Osteoblast (primary cell): ENCODE data around the gene GNG14. TPM values are rescaled to one million over a fixed set of nuclear protein-coding genes. Genes with fewer than 3 reads are reported as not detected.
A peak's percentile ranks its signal among the peaks of the same experiment; 100 is the strongest.
"Not testable (repeated sequence)": the region's sequence is repeated elsewhere in the genome, so short reads cannot be mapped to it uniquely, and the experiment has no call there.

Experiments used
- DNase-seq: peaks from one replicate; pipeline ENCODE4 v3.0.0; 2011; ENCODE audit warnings: low spot score, mixed read lengths; ENCODE audit not compliant: insufficient read length; ENCODE audit errors: missing footprints
- H2AFZ ChIP-seq: 2 replicates; pipeline ENCODE4 v1.6.0; 2011; ENCODE audit warnings: mild to moderate bottlenecking, low read length
- H3K27ac ChIP-seq: 2 replicates; pipeline ENCODE4 v1.5.1; 2011; ENCODE audit warnings: mild to moderate bottlenecking, low read depth, low read length, moderate library complexity
- H3K27me3 ChIP-seq: 2 replicates; pipeline ENCODE4 v1.6.0; 2012; ENCODE audit warnings: mild to moderate bottlenecking, control low read depth, inconsistent platforms, low read length, moderate library complexity; ENCODE audit not compliant: insufficient read depth
- H3K36me3 ChIP-seq: 2 replicates; pipeline ENCODE4 v1.5.1; 2011; ENCODE audit warnings: mild to moderate bottlenecking, low read length, control low read depth, moderate library complexity; ENCODE audit not compliant: insufficient read depth
- H3K4me1 ChIP-seq: 2 replicates; pipeline ENCODE4 v1.5.1; 2011; ENCODE audit warnings: mild to moderate bottlenecking, low read length, control low read depth, moderate library complexity; ENCODE audit not compliant: insufficient read depth
- H3K4me2 ChIP-seq: 2 replicates; pipeline ENCODE4 v1.6.0; 2011; ENCODE audit warnings: mild to moderate bottlenecking, low read length; ENCODE audit not compliant: insufficient read depth
- H3K4me3 ChIP-seq: fragments of 200-600 bp; sonication (generic); 3 replicates; pipeline ENCODE4 v1.5.1; 2012; ENCODE audit warnings: mild to moderate bottlenecking, low read length, inconsistent platforms; ENCODE audit not compliant: insufficient read depth
- H3K79me2 ChIP-seq: 2 replicates; pipeline ENCODE4 v1.6.0; 2012; ENCODE audit warnings: mild to moderate bottlenecking, low read length, control low read depth, inconsistent platforms; ENCODE audit not compliant: insufficient read depth
- H3K9me3 ChIP-seq: 2 replicates; pipeline ENCODE4 v1.5.1; 2011; ENCODE audit warnings: low read depth, low read length, control low read depth
- H4K20me1 ChIP-seq: 2 replicates; pipeline ENCODE4 v1.6.0; 2012; ENCODE audit warnings: mild to moderate bottlenecking, low read length, control low read depth; ENCODE audit not compliant: insufficient read depth
- CTCF ChIP-seq: IDR thresholded peaks from 2 replicates; pipeline ENCODE4 v1.5.1; 2011; ENCODE audit warnings: mild to moderate bottlenecking, low read depth, low read length, moderate library complexity; ENCODE audit errors: extremely low read depth
- total RNA-seq: library from RNA; depleted of rRNA; stranded (reverse); fragments of >200 nt; gene quantifications from 2 replicates; pipeline ENCODE4 v1.2.3, GENCODE V29; 2012

The GNG14 gene
- total RNA-seq, 1 donor = not detected

GRCh38 chr19:12711187-12711586, 23.4 kb downstream of the GNG14 start:
- Histone ChIP-seq H3K27ac (no peak overlapping the region), H3K4me2 (no peak overlapping the region), H3K79me2 (peaks cover 29% of the 10 kb centered on the region), H2AFZ (no peak overlapping the region), H3K36me3 (peaks cover 81% of the 10 kb centered on the region), H3K4me1 (no peaks in the 10 kb centered on the region), H3K9me3 (no peaks in the 10 kb centered on the region), H3K4me3 (no peak overlapping the region), H4K20me1 (peaks cover 8% of the 10 kb centered on the region), H3K27me3 (no peaks in the 10 kb centered on the region)
- no peak for TF ChIP-seq CTCF
- DNase-seq = no peak

DNA sequence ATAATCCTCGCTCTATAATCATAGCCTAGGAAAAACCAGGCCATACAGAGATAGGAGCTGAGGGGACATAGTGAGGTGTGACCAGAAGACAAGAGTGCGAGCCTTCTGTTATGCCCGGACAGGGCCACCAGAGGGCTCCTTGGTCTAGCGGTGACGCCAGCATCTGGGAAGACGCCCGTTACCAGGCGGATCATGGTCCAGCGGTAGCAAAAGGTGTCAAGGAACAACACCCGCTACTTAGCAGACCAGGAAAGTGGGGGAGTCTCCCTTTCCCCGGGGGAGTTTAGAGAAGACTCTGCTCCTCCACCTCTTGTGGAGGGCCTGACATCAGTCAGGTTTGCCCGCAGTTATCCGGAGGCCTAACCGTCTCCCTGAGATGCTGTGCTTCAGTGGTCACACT, 24.3 kb downstream of the GNG14 start:
- Histone ChIP-seq H4K20me1 (peaks cover 14% of the 10 kb centered on the region), H3K36me3 (peaks cover 80% of the 10 kb centered on the region), H3K79me2 (peaks cover 36% of the 10 kb centered on the region)
- H3K27me3 ChIP-seq, H3K4me3 ChIP-seq, H3K4me2 ChIP-seq, H3K4me1 ChIP-seq, H3K9me3 ChIP-seq, H3K27ac ChIP-seq, H2AFZ ChIP-seq, DNase-seq: not testable (repeated sequence)

DNA sequence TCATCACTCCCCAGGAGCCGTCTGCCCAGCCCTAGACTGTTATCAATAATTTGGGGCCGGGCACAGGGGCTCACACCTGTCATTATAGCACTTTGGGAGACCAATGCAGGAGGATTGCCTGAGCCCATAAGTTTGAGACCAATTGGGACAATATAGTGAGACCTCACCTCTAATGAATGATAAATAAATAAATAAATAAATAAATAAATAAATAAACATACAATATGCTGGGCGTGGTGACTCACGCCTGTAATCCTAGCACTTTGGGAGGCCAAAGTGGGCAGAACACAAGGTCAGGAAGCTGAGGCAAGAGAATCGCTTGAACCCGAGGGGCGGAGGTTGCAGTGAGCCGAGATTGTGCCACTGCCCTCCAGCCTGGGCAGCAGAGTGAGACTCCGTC, 25.5 kb downstream of the GNG14 start:
- H3K4me1 ChIP-seq, H3K4me2 ChIP-seq, H3K4me3 ChIP-seq, H2AFZ ChIP-seq, DNase-seq, H3K27ac ChIP-seq, H3K27me3 ChIP-seq, H3K9me3 ChIP-seq: not testable (repeated sequence)
- Histone ChIP-seq H4K20me1 (peaks cover 14% of the 10 kb centered on the region), H3K79me2 (peaks cover 49% of the 10 kb centered on the region), H3K36me3 (peaks cover 81% of the 10 kb centered on the region)

GRCh38 chr19:12715102-12715501, 27.3 kb downstream of the GNG14 start:
- H3K79me2 ChIP-seq = peaks cover 67% of the 10 kb centered on the region
- H3K36me3 ChIP-seq = peaks cover 74% of the 10 kb centered on the region
- H2AFZ ChIP-seq = no peak overlapping the region
- peaks cover 6% of the 10 kb centered on the region for H3K4me1 ChIP-seq
- no peak overlapping the region for H3K4me3 ChIP-seq
- DNase-seq = peak; percentile 43
- no peaks in the 10 kb centered on the region for H3K9me3 ChIP-seq
- H3K27me3 ChIP-seq = no peaks in the 10 kb centered on the region
- no peak for TF ChIP-seq CTCF
- H4K20me1 ChIP-seq = peaks cover 25% of the 10 kb centered on the region
- H3K27ac ChIP-seq = no peak overlapping the region
- H3K4me2 ChIP-seq = no peak overlapping the region

DNA sequence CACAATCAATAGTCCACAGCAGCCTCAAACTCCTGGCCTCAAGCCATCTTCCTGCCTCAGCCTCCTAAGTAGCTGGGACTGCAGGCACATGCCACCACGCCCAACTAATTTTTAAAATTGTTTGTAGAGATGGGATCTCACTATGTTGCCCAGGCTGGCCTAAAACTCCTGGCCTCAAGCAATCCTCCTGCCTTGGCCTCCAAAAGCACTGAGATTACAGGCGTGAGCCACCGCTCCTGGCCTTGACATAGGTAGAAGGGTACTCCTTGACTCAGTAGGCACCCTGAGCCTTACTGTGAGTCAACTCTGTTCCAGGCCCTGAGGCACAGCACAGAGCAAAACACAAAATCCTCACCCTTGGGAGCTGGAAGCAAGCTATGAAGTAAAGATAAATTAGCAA, 28.1 kb downstream of the GNG14 start:
- DNase-seq = no peak
- Histone ChIP-seq H3K4me1 (peaks cover 11% of the 10 kb centered on the region), H3K36me3 (peaks cover 68% of the 10 kb centered on the region), H4K20me1 (peaks cover 32% of the 10 kb centered on the region), H3K4me2 (no peak overlapping the region), H3K4me3 (no peak overlapping the region), H3K27ac (no peak overlapping the region), H3K9me3 (no peaks in the 10 kb centered on the region), H3K27me3 (no peaks in the 10 kb centered on the region), H2AFZ (no peak overlapping the region), H3K79me2 (peaks cover 71% of the 10 kb centered on the region)
- TF ChIP-seq CTCF = no peak
